Measurements from ENCODE around the gene OR52E5.

Gene OR52E5

DNA sequence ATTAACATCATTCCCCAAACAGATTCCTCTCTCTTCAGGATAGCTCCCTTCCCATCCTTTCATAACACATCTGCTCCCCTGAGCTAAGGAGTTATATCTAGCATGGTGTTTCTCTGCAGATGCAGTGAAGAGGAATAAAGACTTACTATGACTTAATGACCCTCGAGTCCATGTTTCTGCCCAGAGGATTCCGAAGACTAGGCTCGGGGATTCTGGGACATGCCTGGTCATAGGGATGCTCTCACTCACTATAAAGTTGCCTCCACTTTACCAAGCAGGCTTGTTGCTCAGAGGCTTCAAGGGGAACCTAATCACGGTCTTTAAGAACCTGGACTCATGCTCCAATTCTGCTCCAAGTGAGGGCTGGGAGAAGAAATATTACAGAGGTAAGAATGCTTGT lies 12.7 kb upstream of the OR52E5 start, which contains the start of gene OR52E4:
OR52E4 (plus strand) TSS at position 301 of the 400 bp plus-strand sequence. CDS start 3,664 bp downstream, outside the sequence.
- CTCF ChIA-PET, result interaction anchor here (0.6 kb wide), 1 partner anchor 508 kb away, joined by 3 read pairs; no protein-coding TSS in a partner anchor
- POLR2A ChIA-PET (ENCODE audit: low non-redundant PET), result no interaction called here
- no peak within 1 kb of the TSS for H3K27ac ChIP-seq
- DNase-seq (ENCODE audit: low spot score), result no peak
- TF ChIP-seq CTCF (conservative IDR thresholded peaks at IDR 0.05; ENCODE audit: low read depth), result no peak

- no peak for TF ChIP-seq CTCF (conservative IDR thresholded peaks at IDR 0.05; ENCODE audit: low read depth)
- ChIA-PET CTCF (no interaction called here), POLR2A (ENCODE audit: low non-redundant PET) (no interaction called here)
- H3K27ac ChIP-seq, result no peak overlapping the region
- no peak for DNase-seq (ENCODE audit: low spot score)
Measured at GRCh38 chr11:5881756-5882155, 11.3 kb upstream of the OR52E5 start.

DNA sequence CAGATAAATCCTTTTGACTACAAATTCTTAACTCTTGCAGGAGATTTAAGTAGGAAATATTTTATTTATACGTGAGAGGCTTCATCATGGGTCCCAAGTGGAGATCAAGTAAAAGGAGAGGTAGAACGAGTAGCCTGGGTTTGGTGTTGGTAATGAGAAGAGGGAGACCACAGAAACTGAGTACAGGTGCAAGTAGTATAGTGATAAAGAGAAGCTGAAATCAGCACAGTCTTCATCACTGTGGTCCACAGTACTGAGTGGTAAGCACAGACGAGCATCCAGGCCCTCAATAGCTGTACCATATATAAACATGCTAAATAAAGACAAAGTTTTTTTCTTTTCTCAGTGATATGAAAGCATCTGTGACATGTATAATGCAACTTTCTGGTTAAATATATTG lies 5.8 kb upstream of the OR52E5 start:
- ChIA-PET POLR2A (ENCODE audit: low non-redundant PET) (no interaction called here), CTCF (interaction anchor here (0.7 kb wide), 1 partner anchor 410 kb away, joined by 3 read pairs; no protein-coding TSS in a partner anchor)
- DNase-seq (ENCODE audit: low spot score), result no peak
- no peak for TF ChIP-seq CTCF (conservative IDR thresholded peaks at IDR 0.05; ENCODE audit: low read depth)
- no peak overlapping the region for H3K27ac ChIP-seq

DNA sequence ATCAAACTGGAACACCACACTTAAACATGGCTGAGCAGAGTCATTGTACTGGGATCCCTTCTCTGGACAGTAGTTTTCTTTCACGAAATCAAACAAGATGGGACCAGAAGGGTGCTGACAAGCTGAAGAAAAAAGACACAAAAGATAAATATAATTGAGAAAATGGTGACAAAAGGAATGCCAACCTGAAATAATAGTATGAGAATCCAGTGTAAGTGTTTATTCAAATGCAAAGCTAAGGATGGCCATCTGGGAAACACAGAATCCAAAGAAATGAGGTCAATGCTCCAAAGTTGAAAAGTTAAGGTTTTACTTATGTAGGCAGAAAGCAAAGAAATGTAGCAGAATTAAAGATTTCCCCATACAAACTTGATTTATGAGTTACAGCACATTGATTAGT lies 5.3 kb upstream of the OR52E5 start:
- CTCF ChIA-PET, result interaction anchor here (0.7 kb wide), 2 partner anchors 411 to 1301 kb away, joined by 3 read pairs; no protein-coding TSS in a partner anchor
- POLR2A ChIA-PET (ENCODE audit: low non-redundant PET), result no interaction called here
- no peak overlapping the region for H3K27ac ChIP-seq
- TF ChIP-seq CTCF (conservative IDR thresholded peaks at IDR 0.05; ENCODE audit: low read depth), result no peak
- no peak for DNase-seq (ENCODE audit: low spot score)

DNA sequence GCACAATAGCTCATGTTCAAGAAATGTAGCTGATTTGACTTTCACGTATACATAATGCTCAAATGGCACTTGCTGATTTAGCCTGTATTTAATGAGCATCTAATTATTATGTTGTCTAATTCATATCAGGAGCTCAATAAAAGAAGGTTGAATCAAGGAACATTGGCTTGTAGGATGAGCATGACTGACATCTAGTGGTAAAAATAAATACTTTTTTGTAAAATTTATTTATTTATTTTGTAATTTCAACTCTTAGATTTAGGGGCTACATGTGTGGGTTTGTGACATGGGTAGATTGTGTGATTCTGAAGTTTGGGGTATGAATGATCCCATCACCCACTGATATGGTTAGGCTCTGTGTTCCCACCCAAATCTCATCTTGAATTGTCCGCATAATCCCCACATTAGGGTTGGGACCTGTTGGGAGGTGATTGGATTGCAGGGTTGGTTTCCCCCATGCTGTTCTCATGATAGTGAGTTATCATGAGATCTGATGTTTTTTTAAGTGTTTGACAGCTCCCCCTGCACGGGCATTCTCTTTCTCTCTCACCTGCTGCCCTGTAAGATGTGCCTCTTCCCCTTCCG lies 1.7 kb upstream of the OR52E5 start:
- ChIA-PET CTCF (interaction anchor here (0.6 to 1.0 kb wide), 7 partner anchors 10 to 1327 kb away, joined by 3 to 4 read pairs (median 3); no protein-coding TSS in a partner anchor), POLR2A (ENCODE audit: low non-redundant PET) (no interaction called here)
- peak; percentile 35 for TF ChIP-seq CTCF (conservative IDR thresholded peaks at IDR 0.05; ENCODE audit: low read depth)
- no peak for DNase-seq (ENCODE audit: low spot score)
- H3K27ac ChIP-seq, result no peak overlapping the region

GRCh38 chr11:5899534-5899933 lies 6.5 kb downstream of the OR52E5 start:
- ChIA-PET CTCF (no interaction called here), POLR2A (ENCODE audit: low non-redundant PET) (no interaction called here)
- no peak overlapping the region for H3K27ac ChIP-seq
- DNase-seq (ENCODE audit: low spot score), result no peak
- TF ChIP-seq CTCF (conservative IDR thresholded peaks at IDR 0.05; ENCODE audit: low read depth), result no peak

All from RWPE1 (cell line).